ENCODE data around the gene ADAMTS13.

Gene ADAMTS13

GRCh38 chr9:133436681-133437080 is 14.5 kb downstream of the ADAMTS13 start:
- Histone ChIP-seq H3K9ac (ENCODE audit: low read depth in 1 of 2, low read length in 2 of 2) (no peak overlapping the region), H3K27me3 (ENCODE audit: control insufficient read depth in 1 of 2, insufficient read depth in 2 of 2, low read length in 2 of 2) (no peaks in the 10 kb centered on the region), H3K27ac (ENCODE audit: low read depth, low read length) (no peak overlapping the region), H3K4me3 (ENCODE audit: low read depth in 1 of 2, low read length in 2 of 2) (no peak overlapping the region), H3K9me3 (ENCODE audit: control insufficient read depth in 1 of 2, low read length in 2 of 2) (no peaks in the 10 kb centered on the region), H3K36me3 (ENCODE audit: control insufficient read depth in 1 of 2, insufficient read depth in 2 of 2, low read length in 2 of 2) (no peaks in the 10 kb centered on the region), H3K4me1 (ENCODE audit: control insufficient read depth in 1 of 2, insufficient read depth in 2 of 2, low read length in 2 of 2) (no peaks in the 10 kb centered on the region)

- no peak overlapping the region for H3K9ac ChIP-seq (ENCODE audit: low read depth in 1 of 2, low read length in 2 of 2)
- no peaks in the 10 kb centered on the region for H3K36me3 ChIP-seq (ENCODE audit: control insufficient read depth in 1 of 2, insufficient read depth in 2 of 2, low read length in 2 of 2)
- H3K27me3 ChIP-seq (ENCODE audit: control insufficient read depth in 1 of 2, insufficient read depth in 2 of 2, low read length in 2 of 2): no peaks in the 10 kb centered on the region
- no peak overlapping the region for H3K4me3 ChIP-seq (ENCODE audit: low read depth in 1 of 2, low read length in 2 of 2)
- H3K9me3 ChIP-seq (ENCODE audit: control insufficient read depth in 1 of 2, low read length in 2 of 2): no peaks in the 10 kb centered on the region
- H3K27ac ChIP-seq (ENCODE audit: low read depth, low read length): no peak overlapping the region
- no peaks in the 10 kb centered on the region for H3K4me1 ChIP-seq (ENCODE audit: control insufficient read depth in 1 of 2, insufficient read depth in 2 of 2, low read length in 2 of 2)
Observed at GRCh38 chr9:133437753-133438531, 15.8 kb downstream of the ADAMTS13 start.

GRCh38 chr9:133439337-133439736 is 17.2 kb downstream of the ADAMTS13 start:
- no peaks in the 10 kb centered on the region for H3K4me1 ChIP-seq (ENCODE audit: control insufficient read depth in 1 of 2, insufficient read depth in 2 of 2, low read length in 2 of 2)
- H3K27ac ChIP-seq (ENCODE audit: low read depth, low read length): no peak overlapping the region
- H3K27me3 ChIP-seq (ENCODE audit: control insufficient read depth in 1 of 2, insufficient read depth in 2 of 2, low read length in 2 of 2): no peaks in the 10 kb centered on the region
- no peak overlapping the region for H3K4me3 ChIP-seq (ENCODE audit: low read depth in 1 of 2, low read length in 2 of 2)
- H3K9ac ChIP-seq (ENCODE audit: low read depth in 1 of 2, low read length in 2 of 2): no peak overlapping the region
- no peaks in the 10 kb centered on the region for H3K36me3 ChIP-seq (ENCODE audit: control insufficient read depth in 1 of 2, insufficient read depth in 2 of 2, low read length in 2 of 2)
- H3K9me3 ChIP-seq (ENCODE audit: control insufficient read depth in 1 of 2, low read length in 2 of 2): no peaks in the 10 kb centered on the region

GRCh38 chr9:133440874-133441273 is 18.7 kb downstream of the ADAMTS13 start:
- Histone ChIP-seq H3K9me3 (ENCODE audit: control insufficient read depth in 1 of 2, low read length in 2 of 2) (no peaks in the 10 kb centered on the region), H3K36me3 (ENCODE audit: control insufficient read depth in 1 of 2, insufficient read depth in 2 of 2, low read length in 2 of 2) (no peaks in the 10 kb centered on the region), H3K27me3 (ENCODE audit: control insufficient read depth in 1 of 2, insufficient read depth in 2 of 2, low read length in 2 of 2) (no peaks in the 10 kb centered on the region), H3K4me1 (ENCODE audit: control insufficient read depth in 1 of 2, insufficient read depth in 2 of 2, low read length in 2 of 2) (no peaks in the 10 kb centered on the region), H3K27ac (ENCODE audit: low read depth, low read length) (no peak overlapping the region), H3K9ac (ENCODE audit: low read depth in 1 of 2, low read length in 2 of 2) (no peak overlapping the region), H3K4me3 (ENCODE audit: low read depth in 1 of 2, low read length in 2 of 2) (no peak overlapping the region)

GRCh38 chr9:133441571-133441970 is 19.4 kb downstream of the ADAMTS13 start:
- Histone ChIP-seq H3K9ac (ENCODE audit: low read depth in 1 of 2, low read length in 2 of 2) (no peak overlapping the region), H3K4me1 (ENCODE audit: control insufficient read depth in 1 of 2, insufficient read depth in 2 of 2, low read length in 2 of 2) (no peaks in the 10 kb centered on the region), H3K27ac (ENCODE audit: low read depth, low read length) (no peak overlapping the region), H3K27me3 (ENCODE audit: control insufficient read depth in 1 of 2, insufficient read depth in 2 of 2, low read length in 2 of 2) (no peaks in the 10 kb centered on the region), H3K36me3 (ENCODE audit: control insufficient read depth in 1 of 2, insufficient read depth in 2 of 2, low read length in 2 of 2) (no peaks in the 10 kb centered on the region), H3K4me3 (ENCODE audit: low read depth in 1 of 2, low read length in 2 of 2) (no peak overlapping the region), H3K9me3 (ENCODE audit: control insufficient read depth in 1 of 2, low read length in 2 of 2) (no peaks in the 10 kb centered on the region)

- no peak overlapping the region for H3K27ac ChIP-seq (ENCODE audit: low read depth, low read length)
- H3K9ac ChIP-seq (ENCODE audit: low read depth in 1 of 2, low read length in 2 of 2): no peak overlapping the region
- H3K36me3 ChIP-seq (ENCODE audit: control insufficient read depth in 1 of 2, insufficient read depth in 2 of 2, low read length in 2 of 2): no peaks in the 10 kb centered on the region
- no peak overlapping the region for H3K4me3 ChIP-seq (ENCODE audit: low read depth in 1 of 2, low read length in 2 of 2)
- no peaks in the 10 kb centered on the region for H3K27me3 ChIP-seq (ENCODE audit: control insufficient read depth in 1 of 2, insufficient read depth in 2 of 2, low read length in 2 of 2)
- H3K4me1 ChIP-seq (ENCODE audit: control insufficient read depth in 1 of 2, insufficient read depth in 2 of 2, low read length in 2 of 2): no peaks in the 10 kb centered on the region
- H3K9me3 ChIP-seq (ENCODE audit: control insufficient read depth in 1 of 2, low read length in 2 of 2): no peaks in the 10 kb centered on the region
Observed at GRCh38 chr9:133443248-133443647, 21.1 kb downstream of the ADAMTS13 start.

- Histone ChIP-seq H3K9ac (ENCODE audit: low read depth in 1 of 2, low read length in 2 of 2) (no peak overlapping the region), H3K27me3 (ENCODE audit: control insufficient read depth in 1 of 2, insufficient read depth in 2 of 2, low read length in 2 of 2) (no peaks in the 10 kb centered on the region), H3K27ac (ENCODE audit: low read depth, low read length) (no peak overlapping the region), H3K4me1 (ENCODE audit: control insufficient read depth in 1 of 2, insufficient read depth in 2 of 2, low read length in 2 of 2) (peaks cover 0 to 3% of the 10 kb centered on the region in 2 donors), H3K36me3 (ENCODE audit: control insufficient read depth in 1 of 2, insufficient read depth in 2 of 2, low read length in 2 of 2) (no peaks in the 10 kb centered on the region), H3K9me3 (ENCODE audit: control insufficient read depth in 1 of 2, low read length in 2 of 2) (no peaks in the 10 kb centered on the region), H3K4me3 (ENCODE audit: low read depth in 1 of 2, low read length in 2 of 2) (no peak overlapping the region)
Observed at GRCh38 chr9:133443982-133444381, 21.8 kb downstream of the ADAMTS13 start.

- H3K27ac ChIP-seq (ENCODE audit: low read depth, low read length): no peak overlapping the region
- peaks cover 0 to 5% of the 10 kb centered on the region in 2 donors for H3K4me1 ChIP-seq (ENCODE audit: control insufficient read depth in 1 of 2, insufficient read depth in 2 of 2, low read length in 2 of 2)
- no peaks in the 10 kb centered on the region for H3K9me3 ChIP-seq (ENCODE audit: control insufficient read depth in 1 of 2, low read length in 2 of 2)
- H3K27me3 ChIP-seq (ENCODE audit: control insufficient read depth in 1 of 2, insufficient read depth in 2 of 2, low read length in 2 of 2): no peaks in the 10 kb centered on the region
- H3K36me3 ChIP-seq (ENCODE audit: control insufficient read depth in 1 of 2, insufficient read depth in 2 of 2, low read length in 2 of 2): no peaks in the 10 kb centered on the region
- H3K9ac ChIP-seq (ENCODE audit: low read depth in 1 of 2, low read length in 2 of 2): no peak overlapping the region
- no peak overlapping the region for H3K4me3 ChIP-seq (ENCODE audit: low read depth in 1 of 2, low read length in 2 of 2)
Observed at GRCh38 chr9:133445293-133445969, 23.3 kb downstream of the ADAMTS13 start.

GRCh38 chr9:133448487-133448972 is 26.4 kb downstream of the ADAMTS13 start:
- Histone ChIP-seq H3K36me3 (ENCODE audit: control insufficient read depth in 1 of 2, insufficient read depth in 2 of 2, low read length in 2 of 2) (no peaks in the 10 kb centered on the region), H3K27me3 (ENCODE audit: control insufficient read depth in 1 of 2, insufficient read depth in 2 of 2, low read length in 2 of 2) (no peaks in the 10 kb centered on the region), H3K9me3 (ENCODE audit: control insufficient read depth in 1 of 2, low read length in 2 of 2) (no peaks in the 10 kb centered on the region), H3K9ac (ENCODE audit: low read depth in 1 of 2, low read length in 2 of 2) (no peak overlapping the region), H3K27ac (ENCODE audit: low read depth, low read length) (no peak overlapping the region), H3K4me1 (ENCODE audit: control insufficient read depth in 1 of 2, insufficient read depth in 2 of 2, low read length in 2 of 2) (peaks cover 0 to 5% of the 10 kb centered on the region in 2 donors), H3K4me3 (ENCODE audit: low read depth in 1 of 2, low read length in 2 of 2) (peak overlapping the region in 1 of 2 donors; percentile 22)

- Histone ChIP-seq H3K27ac (ENCODE audit: low read depth, low read length) (no peak overlapping the region), H3K27me3 (ENCODE audit: control insufficient read depth in 1 of 2, insufficient read depth in 2 of 2, low read length in 2 of 2) (no peaks in the 10 kb centered on the region), H3K9me3 (ENCODE audit: control insufficient read depth in 1 of 2, low read length in 2 of 2) (no peaks in the 10 kb centered on the region), H3K9ac (ENCODE audit: low read depth in 1 of 2, low read length in 2 of 2) (no peak overlapping the region), H3K4me3 (ENCODE audit: low read depth in 1 of 2, low read length in 2 of 2) (no peak overlapping the region), H3K36me3 (ENCODE audit: control insufficient read depth in 1 of 2, insufficient read depth in 2 of 2, low read length in 2 of 2) (no peaks in the 10 kb centered on the region), H3K4me1 (ENCODE audit: control insufficient read depth in 1 of 2, insufficient read depth in 2 of 2, low read length in 2 of 2) (peaks cover 0 to 5% of the 10 kb centered on the region in 2 donors)
Observed at GRCh38 chr9:133449760-133450159, 27.6 kb downstream of the ADAMTS13 start.
